ENCODE measurements around the gene SC5D. TPM values are rescaled to one million over a fixed set of nuclear protein-coding genes. Genes with fewer than 3 reads are reported as not detected.

The SC5D gene
- total RNA-seq, 4 donors from 2014 or later, result 23.1 to 49.6 (median 36.0) TPM

DNA sequence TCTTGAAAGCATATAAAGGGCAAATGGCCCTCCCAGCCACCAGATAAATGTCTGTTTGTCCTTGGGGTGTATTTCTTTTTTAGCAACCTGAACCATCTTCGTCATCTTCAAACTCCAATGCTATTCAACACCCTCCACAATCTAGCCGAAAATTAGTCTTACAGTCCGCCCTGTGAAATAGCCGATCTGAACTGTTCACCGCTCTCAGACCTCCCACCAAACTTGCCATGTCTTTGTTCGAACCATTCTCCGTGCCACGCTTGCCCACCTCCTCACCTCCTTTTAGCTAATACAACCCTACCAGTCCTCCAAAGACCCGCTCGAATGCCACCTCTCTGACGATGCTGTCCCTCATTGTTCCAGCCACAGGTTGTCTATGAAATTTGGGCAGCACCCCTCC is 46.0 kb downstream of the SC5D start:
- H3K4me3 ChIP-seq, result no peak overlapping the region
- WGBS, 2 donors, result 90 to 97% methylated on average over 11 of the region's 11 CpGs

DNA sequence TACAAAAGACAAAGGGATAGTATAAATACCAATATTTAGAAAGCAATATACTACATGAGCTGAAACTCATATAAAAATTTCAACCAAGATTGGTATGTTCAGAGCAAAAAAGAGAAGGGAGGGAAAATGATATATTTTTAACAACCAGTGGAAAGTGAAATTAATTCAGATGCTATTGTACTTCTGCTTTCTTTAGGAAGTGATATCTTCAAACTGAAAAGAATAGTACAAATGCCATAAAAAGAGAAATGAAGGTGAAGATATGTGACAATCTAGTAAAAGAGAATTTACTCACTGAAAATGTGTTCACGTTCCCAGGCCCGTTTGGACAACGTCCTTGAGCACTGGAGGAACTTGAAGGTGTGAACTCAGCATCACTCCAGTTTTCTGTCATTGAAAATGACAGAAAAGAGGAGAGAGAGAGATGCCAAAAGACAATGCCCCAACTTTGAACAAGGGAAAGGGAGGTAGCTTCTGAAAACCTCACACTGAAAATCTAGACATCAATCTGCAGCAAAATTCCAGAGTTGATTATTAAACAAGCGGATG is 47.5 kb downstream of the SC5D start:
- Histone ChIP-seq H3K9me3 (no peaks in the 10 kb centered on the region), H3K4me3 (no peak overlapping the region), H3K36me3 (no peaks in the 10 kb centered on the region), H3K27ac (no peak overlapping the region), H3K27me3 (no peaks in the 10 kb centered on the region), H3K4me1 (peaks cover 0 to 18% (median 0%) of the 10 kb centered on the region in 4 donors)
- no peak for DNase-seq (ENCODE audit: low spot score in 2 of 2)
- no peak for TF ChIP-seq EP300 (IDR thresholded peaks at IDR 0.05)
- TF ChIP-seq POLR2A (IDR thresholded peaks at IDR 0.05), result no peak
- TF ChIP-seq, protein P1, sequence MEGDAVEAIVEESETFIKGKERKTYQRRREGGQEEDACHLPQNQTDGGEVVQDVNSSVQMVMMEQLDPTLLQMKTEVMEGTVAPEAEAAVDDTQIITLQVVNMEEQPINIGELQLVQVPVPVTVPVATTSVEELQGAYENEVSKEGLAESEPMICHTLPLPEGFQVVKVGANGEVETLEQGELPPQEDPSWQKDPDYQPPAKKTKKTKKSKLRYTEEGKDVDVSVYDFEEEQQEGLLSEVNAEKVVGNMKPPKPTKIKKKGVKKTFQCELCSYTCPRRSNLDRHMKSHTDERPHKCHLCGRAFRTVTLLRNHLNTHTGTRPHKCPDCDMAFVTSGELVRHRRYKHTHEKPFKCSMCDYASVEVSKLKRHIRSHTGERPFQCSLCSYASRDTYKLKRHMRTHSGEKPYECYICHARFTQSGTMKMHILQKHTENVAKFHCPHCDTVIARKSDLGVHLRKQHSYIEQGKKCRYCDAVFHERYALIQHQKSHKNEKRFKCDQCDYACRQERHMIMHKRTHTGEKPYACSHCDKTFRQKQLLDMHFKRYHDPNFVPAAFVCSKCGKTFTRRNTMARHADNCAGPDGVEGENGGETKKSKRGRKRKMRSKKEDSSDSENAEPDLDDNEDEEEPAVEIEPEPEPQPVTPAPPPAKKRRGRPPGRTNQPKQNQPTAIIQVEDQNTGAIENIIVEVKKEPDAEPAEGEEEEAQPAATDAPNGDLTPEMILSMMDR (IDR thresholded peaks at IDR 0.05), result no peak
- WGBS, 2 donors, result 77 to 78% methylated on average over 4 of the region's 4 CpGs

More for the DNA sequence above, 46.0 kb downstream of the SC5D start:
- TF ChIP-seq, protein P1 (IDR thresholded peaks at IDR 0.05), result no peak
- TF ChIP-seq EP300 (IDR thresholded peaks at IDR 0.05) (no peak), POLR2A (IDR thresholded peaks at IDR 0.05) (no peak)
- Histone ChIP-seq H3K27ac (peak overlapping the region in 2 of 4 donors; percentile 65 to 72), H3K36me3 (no peaks in the 10 kb centered on the region), H3K9me3 (no peaks in the 10 kb centered on the region), H3K27me3 (no peaks in the 10 kb centered on the region), H3K4me1 (peaks cover 0 to 18% (median 0%) of the 10 kb centered on the region in 4 donors)
- no peak for DNase-seq (ENCODE audit: low spot score in 2 of 2)

DNA sequence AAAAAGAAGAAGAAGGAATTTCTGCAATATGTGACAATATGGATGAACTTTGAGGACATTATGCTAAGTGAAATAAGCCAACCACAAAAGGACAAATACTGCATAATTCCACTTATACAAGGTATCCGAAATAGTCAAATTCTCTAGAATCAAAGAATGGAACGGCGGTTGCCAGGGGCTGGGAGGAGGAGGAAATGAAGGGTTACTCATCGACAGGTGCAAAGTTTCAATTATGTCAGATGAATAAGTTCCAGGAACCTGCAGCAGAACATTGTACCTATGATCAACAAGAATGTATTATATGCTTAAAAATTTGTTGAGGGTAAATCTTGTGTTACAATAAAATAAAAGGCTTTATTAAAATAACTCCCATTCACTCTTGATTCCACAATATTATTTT is 49.0 kb downstream of the SC5D start:
- Histone ChIP-seq H3K4me3 (no peak overlapping the region), H3K9me3 (no peaks in the 10 kb centered on the region), H3K27me3 (no peaks in the 10 kb centered on the region), H3K36me3 (no peaks in the 10 kb centered on the region), H3K27ac (no peak overlapping the region), H3K4me1 (peaks cover 0 to 18% (median 0%) of the 10 kb centered on the region in 4 donors)
- no peak for DNase-seq (ENCODE audit: low spot score in 2 of 2)
- TF ChIP-seq POLR2A (IDR thresholded peaks at IDR 0.05) (no peak), EP300 (IDR thresholded peaks at IDR 0.05) (no peak)
- TF ChIP-seq, protein P1 (IDR thresholded peaks at IDR 0.05), result no peak
- WGBS, 2 donors, result 91 to 95% methylated on average over 4 of the region's 4 CpGs

DNA sequence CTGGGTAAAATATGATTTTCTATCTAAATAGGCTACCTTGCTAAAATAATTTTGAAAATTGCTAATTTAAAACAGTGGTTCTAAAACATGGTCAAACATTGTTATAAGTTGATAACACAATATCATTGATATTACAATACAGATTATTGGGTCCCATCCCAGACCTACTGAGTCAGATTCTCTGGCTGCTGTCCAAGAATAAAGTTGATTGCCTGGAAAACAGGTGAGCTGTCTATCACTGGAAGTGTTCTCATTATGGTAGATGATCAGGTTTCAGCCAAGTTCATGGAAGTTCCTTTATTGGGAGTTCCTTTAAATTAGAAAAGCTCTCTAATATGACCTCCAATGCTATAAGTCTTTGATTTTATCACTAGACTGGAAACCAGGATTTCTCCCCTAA is 52.3 kb downstream of the SC5D start:
- no peaks in the 10 kb centered on the region for H3K9me3 ChIP-seq
- H3K27ac ChIP-seq, result no peak overlapping the region
- no peaks in the 10 kb centered on the region for H3K36me3 ChIP-seq
- no peak for DNase-seq (ENCODE audit: low spot score in 2 of 2)
- H3K4me1 ChIP-seq, result peaks cover 0 to under 1% (median 0%) of the 10 kb centered on the region in 4 donors
- H3K4me3 ChIP-seq, result no peak overlapping the region
- no peak for TF ChIP-seq POLR2A (IDR thresholded peaks at IDR 0.05)
- peaks cover 0 to 7% of the 10 kb centered on the region in 2 donors for H3K27me3 ChIP-seq

DNA sequence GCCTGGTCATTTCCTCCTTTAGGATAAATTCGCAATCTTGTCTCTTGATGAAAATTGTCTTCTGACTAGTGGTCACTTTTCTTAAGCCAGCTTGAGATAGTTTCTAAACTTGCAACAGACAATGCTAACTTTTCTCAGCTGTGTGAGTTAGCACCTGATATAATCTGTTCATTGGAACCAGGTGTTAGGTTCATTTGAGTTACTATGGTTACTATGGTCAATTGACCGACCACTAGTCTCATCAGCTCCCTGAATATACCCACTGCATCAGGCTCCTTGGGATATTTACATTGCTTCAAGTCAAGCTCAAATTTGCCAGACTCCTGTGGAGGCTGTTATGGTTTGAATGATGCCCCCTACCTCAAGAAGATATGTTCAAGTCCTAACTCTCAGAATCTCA is 54.5 kb downstream of the SC5D start:
- no peak for TF ChIP-seq POLR2A (IDR thresholded peaks at IDR 0.05)
- TF ChIP-seq, protein P1 (IDR thresholded peaks at IDR 0.05), result no peak
- no peak for TF ChIP-seq EP300 (IDR thresholded peaks at IDR 0.05)
- Histone ChIP-seq H3K4me1 (peaks cover 0 to 13% (median 0%) of the 10 kb centered on the region in 4 donors), H3K36me3 (no peaks in the 10 kb centered on the region), H3K9me3 (no peaks in the 10 kb centered on the region), H3K27ac (no peak overlapping the region), H3K27me3 (peaks cover 0 to 7% of the 10 kb centered on the region in 2 donors), H3K4me3 (no peak overlapping the region)
- 89 to 91% methylated on average over 2 of the region's 2 CpGs for WGBS, 2 donors
- DNase-seq (ENCODE audit: low spot score in 2 of 2), result no peak
